CD14-positive monocyte (primary cell): ENCODE results near the gene ZNF789. TPM values are rescaled to one million over a fixed set of nuclear protein-coding genes. Genes with fewer than 3 reads are reported as not detected.

Source experiments
- DNase-seq, 3 donors: peaks; one replicate each; pipeline ENCODE4 v3.0.0-alpha.2; 2011 to 2022
- H2AFZ ChIP-seq: 2 replicates; pipeline ENCODE4 v1.6.0; 2012; ENCODE audit warnings: mild to moderate bottlenecking, low read depth, low read length, inconsistent platforms; ENCODE audit not compliant: insufficient read depth, poor library complexity, severe bottlenecking
- H3K27ac ChIP-seq, 2 donors: 1 replicate in 1 of 2; 2 replicates in 1 of 2; pipeline ENCODE4 v1.5.1; 2012 to 2013; ENCODE audit warnings: low read length in 2 of 2, control low read depth in 1 of 2, inconsistent platforms in 1 of 2, low read depth in 1 of 2, mild to moderate bottlenecking in 1 of 2
- H3K27me3 ChIP-seq, 2 donors: one replicate each; pipeline versions ENCODE4 v1.6.0 to v1.6.1; 2011 to 2013; ENCODE audit warnings: low read length in 2 of 2; ENCODE audit not compliant: control insufficient read depth in 2 of 2, insufficient read depth in 2 of 2
- H3K36me3 ChIP-seq, 2 donors: replicated peaks in 1 of 2; 1 replicate in 1 of 2; 2 replicates in 1 of 2; pipeline versions ENCODE4 v1.5.1 to v1.6.1; 2012 to 2013; ENCODE audit warnings: low read length in 2 of 2, control low read depth in 1 of 2, inconsistent platforms in 1 of 2, mild to moderate bottlenecking in 1 of 2; ENCODE audit not compliant: insufficient read depth in 2 of 2, control insufficient read depth in 1 of 2
- H3K4me1 ChIP-seq, 2 donors: 1 replicate in 1 of 2; 2 replicates in 1 of 2; pipeline versions ENCODE4 v1.5.1 to v1.6.1; 2012 to 2013; ENCODE audit warnings: low read length in 2 of 2, control low read depth in 1 of 2, inconsistent platforms in 1 of 2, mild to moderate bottlenecking in 1 of 2, moderate library complexity in 1 of 2; ENCODE audit not compliant: insufficient read depth in 2 of 2, control insufficient read depth in 1 of 2
- H3K4me2 ChIP-seq: replicated peaks from 2 replicates; pipeline ENCODE3; 2012; ENCODE audit warnings: low read length, moderate library complexity, mild to moderate bottlenecking; ENCODE audit not compliant: poor library complexity, severe bottlenecking; ENCODE audit errors: extremely low read depth
- H3K4me3 ChIP-seq, 3 experiments: fragments of 200-600 bp in 1 of 3; sonication (generic) in 1 of 3; replicated peaks in 1 of 3; 1 replicate in 2 of 3; 2 replicates in 1 of 3; pipeline ENCODE4 v1.5.1; 2011 to 2013; ENCODE audit warnings: low read length in 3 of 3, mild to moderate bottlenecking in 3 of 3, control low read depth in 2 of 3, low read depth in 2 of 3, inconsistent platforms in 1 of 3, moderate library complexity in 1 of 3
- H3K79me2 ChIP-seq: 2 replicates; pipeline ENCODE4 v1.6.0; 2012; ENCODE audit warnings: mild to moderate bottlenecking, control low read depth, inconsistent platforms, low read length, moderate library complexity; ENCODE audit not compliant: insufficient read depth
- H3K9ac ChIP-seq: 2 replicates; pipeline ENCODE4 v1.6.0; 2017; ENCODE audit warnings: low read length, mild to moderate bottlenecking; ENCODE audit not compliant: insufficient read depth, poor library complexity, severe bottlenecking
- H3K9me3 ChIP-seq, 2 donors: replicated peaks in 1 of 2; 1 replicate in 1 of 2; 2 replicates in 1 of 2; pipeline versions ENCODE4 v1.5.1 to v1.6.1; 2012 to 2013; ENCODE audit warnings: low read length in 2 of 2, control low read depth in 1 of 2; ENCODE audit not compliant: control insufficient read depth in 1 of 2, insufficient read depth in 1 of 2
- H4K20me1 ChIP-seq: 2 replicates; pipeline ENCODE4 v1.6.0; 2012; ENCODE audit warnings: mild to moderate bottlenecking, low read length, control low read depth, moderate library complexity; ENCODE audit not compliant: insufficient read depth
- H3K27ac Mint-ChIP-seq, 7 donors: one replicate each; pipeline ENCODE4 v1.8.0; 2020; ENCODE audit warnings: mild to moderate bottlenecking in 7 of 7, mixed read lengths in 7 of 7, moderate library complexity in 6 of 7, inconsistent platforms in 2 of 7
- H3K27me3 Mint-ChIP-seq, 3 donors: one replicate each; pipeline ENCODE4 v1.8.0; 2021 to 2022; ENCODE audit warnings: low read depth in 3 of 3, mild to moderate bottlenecking in 3 of 3, mixed read lengths in 3 of 3, moderate library complexity in 3 of 3, inconsistent platforms in 1 of 3
- H3K36me3 Mint-ChIP-seq, 2 donors: one replicate each; pipeline ENCODE4 v1.8.0; 2020; ENCODE audit warnings: mixed read lengths in 2 of 2, inconsistent platforms in 1 of 2, mild to moderate bottlenecking in 1 of 2
- H3K4me1 Mint-ChIP-seq: one replicate; pipeline ENCODE4 v1.8.0; 2020; ENCODE audit warnings: mild to moderate bottlenecking, mixed read lengths
- H3K4me3 Mint-ChIP-seq, 2 donors: one replicate each; pipeline ENCODE4 v1.8.0; 2020; ENCODE audit warnings: mild to moderate bottlenecking in 2 of 2, mixed read lengths in 2 of 2, moderate library complexity in 1 of 2
- H3K9me3 Mint-ChIP-seq, 7 donors: one replicate each; pipeline ENCODE4 v1.8.0; 2020 to 2022; ENCODE audit warnings: mixed read lengths in 7 of 7, mild to moderate bottlenecking in 6 of 7, moderate library complexity in 6 of 7, inconsistent platforms in 2 of 7
- WGBS: methylation state at CpG from one replicate; pipeline ENCODE4 v1.1.5; 2013; ENCODE audit warnings: missing lambda C conversion rate; ENCODE audit not compliant: insufficient coverage; 5-methylcytosine and 5-hydroxymethylcytosine counted together
- intact Hi-C, 2 donors: fragments of 100-400 bp; cut with micrococcal nuclease; formaldehyde crosslinking; loops; one replicate each; pipeline versions ENCODE4 v1.15.0 to v1.15.1; 2023
- polyA plus RNA-seq, 3 donors: library from polyadenylated mRNA; depleted of rRNA in 1 of 3; unstranded in 2 of 3; stranded (reverse) in 1 of 3; fragments of 300-500 nt in 2 of 3; fragments of >200 nt in 1 of 3; fragmentation: Illumina TruSeq in 2 of 3; gene quantifications; 1 replicate in 2 of 3; 2 replicates in 1 of 3; pipeline ENCODE4 v1.2.3, GENCODE V29; 2012 to 2021
- TF ChIP-seq, protein P1 (sequence below): fragments of 200-600 bp; IDR thresholded peaks from one replicate; pipeline ENCODE4 v1.8.0; 2022; ENCODE audit warnings: antibody characterized with exemption, mild to moderate bottlenecking

Gene ZNF789
- polyA plus RNA-seq, 3 donors = 1.8 to 10.4 (median 2.5) TPM

DNA sequence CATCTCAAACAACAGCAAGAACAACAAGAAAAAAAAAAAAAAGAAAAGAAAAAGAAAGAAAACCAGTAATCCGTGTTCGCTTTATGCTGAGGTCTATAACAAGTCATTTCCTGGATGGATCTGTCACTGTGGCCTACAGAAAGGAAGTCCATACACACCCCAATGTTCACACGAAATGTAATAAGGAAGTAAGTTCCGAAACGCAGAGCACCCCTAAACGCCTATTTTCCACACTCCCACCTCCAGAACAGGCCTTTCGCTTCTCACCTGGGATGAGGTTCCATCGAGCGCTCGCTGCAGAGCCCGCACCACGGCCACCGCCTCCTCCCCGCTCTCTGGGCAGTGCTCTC, 26.7 kb downstream of the ZNF789 start:
- H3K9me3 ChIP-seq = peaks cover 7 to 17% of the 10 kb centered on the region in 2 donors
- H3K27me3 ChIP-seq = no peaks in the 10 kb centered on the region
- Mint-ChIP-seq H3K9me3 (peaks cover 7 to 19% (median 12%) of the 10 kb centered on the region in 7 donors), H3K27ac (peak overlapping the region; percentile 97 to 100 (median 99)), H3K4me1 (peaks cover 23% of the 10 kb centered on the region), H3K36me3 (peaks cover 24 to 38% of the 10 kb centered on the region in 2 donors), H3K27me3 (no peaks in the 10 kb centered on the region), H3K4me3 (peak overlapping the region; percentile 99 to 100)
- peak overlapping the region; percentile 97 for H3K9ac ChIP-seq
- peaks cover 29 to 33% of the 10 kb centered on the region in 2 donors for H3K4me1 ChIP-seq
- H3K27ac ChIP-seq = peak overlapping the region; percentile 100
- peak overlapping the region; percentile 71 to 100 (median 99) for H3K4me3 ChIP-seq
- WGBS = 0% methylated on average over 11 of the region's 14 CpGs
- peaks cover 41% of the 10 kb centered on the region for H4K20me1 ChIP-seq
- TF ChIP-seq, protein P1, sequence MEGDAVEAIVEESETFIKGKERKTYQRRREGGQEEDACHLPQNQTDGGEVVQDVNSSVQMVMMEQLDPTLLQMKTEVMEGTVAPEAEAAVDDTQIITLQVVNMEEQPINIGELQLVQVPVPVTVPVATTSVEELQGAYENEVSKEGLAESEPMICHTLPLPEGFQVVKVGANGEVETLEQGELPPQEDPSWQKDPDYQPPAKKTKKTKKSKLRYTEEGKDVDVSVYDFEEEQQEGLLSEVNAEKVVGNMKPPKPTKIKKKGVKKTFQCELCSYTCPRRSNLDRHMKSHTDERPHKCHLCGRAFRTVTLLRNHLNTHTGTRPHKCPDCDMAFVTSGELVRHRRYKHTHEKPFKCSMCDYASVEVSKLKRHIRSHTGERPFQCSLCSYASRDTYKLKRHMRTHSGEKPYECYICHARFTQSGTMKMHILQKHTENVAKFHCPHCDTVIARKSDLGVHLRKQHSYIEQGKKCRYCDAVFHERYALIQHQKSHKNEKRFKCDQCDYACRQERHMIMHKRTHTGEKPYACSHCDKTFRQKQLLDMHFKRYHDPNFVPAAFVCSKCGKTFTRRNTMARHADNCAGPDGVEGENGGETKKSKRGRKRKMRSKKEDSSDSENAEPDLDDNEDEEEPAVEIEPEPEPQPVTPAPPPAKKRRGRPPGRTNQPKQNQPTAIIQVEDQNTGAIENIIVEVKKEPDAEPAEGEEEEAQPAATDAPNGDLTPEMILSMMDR = no peak
- peak overlapping the region; percentile 91 for H3K4me2 ChIP-seq
- peaks cover 28 to 38% of the 10 kb centered on the region in 2 donors for H3K36me3 ChIP-seq
- intact Hi-C loops = loop anchor here in 1 of 2 donors (2.0 kb wide), 1 partner anchor 27 kb away; the partner anchor contains the start of gene ZNF789
- DNase-seq = peak; percentile 66 to 84 (median 84)
- H3K79me2 ChIP-seq = peaks cover 73% of the 10 kb centered on the region
- peak overlapping the region; percentile 72 for H2AFZ ChIP-seq

DNA sequence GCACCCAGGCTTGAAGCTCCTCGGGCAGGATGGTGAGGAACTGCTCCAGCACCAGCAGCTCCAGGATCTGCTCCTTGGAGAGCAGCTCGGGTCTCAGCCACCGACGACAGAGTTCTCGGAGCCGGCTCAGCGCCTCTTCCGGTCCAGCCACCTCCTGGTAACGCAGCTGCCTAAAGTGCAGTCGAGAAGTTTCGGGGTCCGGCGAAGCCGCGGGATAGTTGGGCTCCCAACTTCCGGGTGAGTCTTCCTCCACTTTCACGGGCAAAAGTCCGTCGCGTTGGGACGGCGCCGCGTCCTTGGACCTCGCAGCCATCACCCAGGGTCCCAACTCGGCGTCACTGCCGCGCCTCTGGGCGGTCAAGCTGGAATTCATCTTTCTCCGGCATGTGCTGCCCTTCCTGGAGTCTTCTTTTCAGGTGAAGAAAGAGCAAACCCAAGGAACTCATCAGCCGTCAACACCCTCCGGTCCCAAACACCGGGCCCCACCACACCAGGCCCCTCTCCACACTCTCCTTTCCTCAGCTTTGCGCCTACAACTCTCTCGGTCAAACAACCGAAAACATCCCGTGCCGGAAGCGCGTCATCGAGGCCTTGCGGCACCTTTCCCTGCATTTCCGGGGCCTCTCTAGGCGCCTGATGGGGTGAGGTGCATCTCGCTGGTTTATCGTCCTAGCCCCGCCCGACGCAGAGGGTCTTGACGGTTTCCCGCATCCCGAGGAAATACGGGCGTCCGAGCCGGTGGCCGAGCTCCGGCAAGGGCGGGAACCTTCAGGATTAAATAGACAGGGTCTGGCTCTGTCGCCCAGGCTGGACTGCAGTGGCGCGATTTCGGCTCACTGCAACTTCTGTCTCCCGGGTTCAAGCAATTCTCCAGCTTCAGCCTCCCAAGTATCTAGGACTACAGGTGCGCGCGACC, 27.3 kb downstream of the ZNF789 start, which contains the start of gene ZNF394:
ZNF394 (minus strand) TSS at position 561 of the 916 bp plus-strand sequence; CDS start at position 373, 188 bp downstream.
- peaks cover 5 to 13% (median 7%) of the 10 kb centered on the region in 7 donors for H3K9me3 Mint-ChIP-seq

More for the DNA sequence above, 27.3 kb downstream of the ZNF789 start, which contains the start of gene ZNF394:
- H2AFZ ChIP-seq = peak within 1 kb of the TSS; percentile 72
- Mint-ChIP-seq H3K27me3 (no peaks in the 10 kb centered on the region), H3K27ac (peak within 1 kb of the TSS; percentile 97 to 100 (median 99)), H3K36me3 (peaks cover 18 to 32% of the 10 kb centered on the region in 2 donors), H3K4me3 (peak within 1 kb of the TSS; percentile 99 to 100), H3K4me1 (peaks cover 23% of the 10 kb centered on the region)
- H3K79me2 ChIP-seq = peaks cover 67% of the 10 kb centered on the region
- H3K4me1 ChIP-seq = peaks cover 29 to 34% of the 10 kb centered on the region in 2 donors
- H4K20me1 ChIP-seq = peaks cover 36% of the 10 kb centered on the region
- WGBS = under 1% methylated on average over 59 of the region's 68 CpGs
- H3K9ac ChIP-seq = peak within 1 kb of the TSS; percentile 97
- H3K9me3 ChIP-seq = peaks cover under 1 to 10% of the 10 kb centered on the region in 2 donors
- peak within 1 kb of the TSS; percentile 100 for H3K27ac ChIP-seq
- TF ChIP-seq, protein P1 = no peak
- H3K36me3 ChIP-seq = peaks cover 21 to 32% of the 10 kb centered on the region in 2 donors
- H3K4me2 ChIP-seq = peak within 1 kb of the TSS; percentile 91
- peak; percentile 87 to 89 (median 89) for DNase-seq
- H3K4me3 ChIP-seq = peak within 1 kb of the TSS; percentile 71 to 100 (median 99)
- no peaks in the 10 kb centered on the region for H3K27me3 ChIP-seq
- intact Hi-C loops = loop anchor here in 1 of 2 donors (2.0 to 10.0 kb wide), 3 partner anchors 27 to 117 kb away; partner anchors contain the start of genes BUD31, PDAP1, ZNF789 and ZSCAN25
